Endothelial cell of umbilical vein (primary cell): ENCODE data around the gene PRKAA1. TPM values are rescaled to one million over a fixed set of nuclear protein-coding genes. Genes with fewer than 3 reads are reported as not detected.

Experiments
- BruUV-seq: library from RNA; stranded (reverse); fragments of 400-500 nt; replicated peaks from 2 replicates; lab custom pipeline; 2021; lab: Mats Ljungman, UMichigan
- CTCF ChIA-PET: fragments of 300-600, 350-600 bp; sonication (Branson Sonifier 250); formaldehyde crosslinking; loops from one replicate; lab custom pipeline; 2021; ENCODE audit warnings: antibody characterized with exemption, inconsistent platforms; lab: Charles Lee
- POLR2A ChIA-PET: fragments of 300-600, 350-600 bp; sonication (Branson Sonifier 250); formaldehyde crosslinking; loops from one replicate; lab custom pipeline; 2021; ENCODE audit warnings: antibody characterized with exemption, inconsistent platforms; lab: Charles Lee
- DNase-seq: peaks from one replicate; pipeline ENCODE4 v3.0.0-alpha.2; 2011; ENCODE audit warnings: low read depth, low spot score
- FAIRE-seq: peaks from 2 replicates; lab custom pipeline; 2011; peaks lifted over from hg19 to GRCh38; lab: Jason Lieb, UNC
- H2AFZ ChIP-seq: 2 replicates; pipeline ENCODE4 v1.6.0; 2012; ENCODE audit warnings: low read depth, low read length, control low read depth, inconsistent platforms
- H3K27ac ChIP-seq: 2 replicates; pipeline ENCODE4 v1.5.1; 2011; ENCODE audit warnings: low read depth, mild to moderate bottlenecking, control low read depth, low read length, moderate library complexity; ENCODE audit not compliant: insufficient read depth
- H3K27me3 ChIP-seq, 2 experiments: 2 replicates each; pipeline versions ENCODE4 v1.6.0 to v1.6.1; 2011; ENCODE audit warnings: low read length in 2 of 2, mixed read lengths in 1 of 2; ENCODE audit not compliant: control insufficient read depth in 2 of 2, insufficient read depth in 2 of 2
- H3K36me3 ChIP-seq, 2 experiments: 2 replicates in 1 of 2; 3 replicates in 1 of 2; pipeline ENCODE4 v1.5.1; 2011; ENCODE audit warnings: low read length in 2 of 2, mild to moderate bottlenecking in 1 of 2, moderate library complexity in 1 of 2; ENCODE audit not compliant: control insufficient read depth in 2 of 2, insufficient read depth in 2 of 2; ENCODE audit errors: extremely low read depth in 1 of 2
- H3K4me1 ChIP-seq: 3 replicates; pipeline ENCODE4 v1.5.1; 2011; ENCODE audit warnings: mild to moderate bottlenecking, low read length; ENCODE audit not compliant: control insufficient read depth, insufficient read depth; ENCODE audit errors: extremely low read depth
- H3K4me2 ChIP-seq: 2 replicates; pipeline ENCODE4 v1.6.1; 2011; ENCODE audit warnings: low read length, control low read depth, mixed read lengths; ENCODE audit not compliant: insufficient read depth
- H3K4me3 ChIP-seq, 3 experiments: fragments of 200-600 bp in 1 of 3; sonication (generic), shearing (Covaris generic) in 1 of 3; replicated peaks in 1 of 3; 2 replicates each; pipeline ENCODE4 v1.5.1; 2011 to 2016; ENCODE audit warnings: control low read depth in 3 of 3, low read length in 3 of 3, mild to moderate bottlenecking in 2 of 3, inconsistent platforms in 1 of 3, low read depth in 1 of 3, moderate library complexity in 1 of 3; ENCODE audit not compliant: insufficient read depth in 1 of 3
- H3K79me2 ChIP-seq: 2 replicates; pipeline ENCODE4 v1.6.0; 2012; ENCODE audit warnings: low read length, inconsistent platforms; ENCODE audit not compliant: control insufficient read depth, insufficient read depth
- H3K9ac ChIP-seq: replicated peaks from 2 replicates; pipeline ENCODE3; 2011; ENCODE audit warnings: low read length, control low read depth; ENCODE audit not compliant: insufficient read depth; ENCODE audit errors: extremely low read depth
- H3K9me1 ChIP-seq: replicated peaks from 3 replicates; pipeline ENCODE4 v1.6.0; 2011; ENCODE audit warnings: mild to moderate bottlenecking, low read length; ENCODE audit not compliant: control insufficient read depth, insufficient read depth; ENCODE audit errors: extremely low read depth
- H3K9me3 ChIP-seq: replicated peaks from 2 replicates; pipeline ENCODE4 v1.5.1; 2012; ENCODE audit warnings: low read length, inconsistent platforms; ENCODE audit not compliant: control insufficient read depth, insufficient read depth
- H4K20me1 ChIP-seq: replicated peaks from 2 replicates; pipeline ENCODE3; 2011; ENCODE audit warnings: mild to moderate bottlenecking, low read length; ENCODE audit not compliant: control insufficient read depth, insufficient read depth; ENCODE audit errors: extremely low read depth
- CTCF ChIP-seq, 2 donors: IDR thresholded peaks; 1 replicate in 1 of 2; 2 replicates in 1 of 2; pipeline ENCODE4 v1.5.1; 2011; ENCODE audit warnings: low read length in 2 of 2, mild to moderate bottlenecking in 2 of 2, moderate library complexity in 2 of 2, control low read depth in 1 of 2, inconsistent platforms in 1 of 2, low read depth in 1 of 2; ENCODE audit not compliant: insufficient read depth in 1 of 2; ENCODE audit errors: extremely low read depth in 1 of 2
- EZH2 ChIP-seq: IDR thresholded peaks from 2 replicates; pipeline ENCODE4 v1.6.1; 2012; ENCODE audit warnings: borderline replicate concordance, low read depth, mild to moderate bottlenecking, moderate library complexity, low read length, inconsistent platforms; ENCODE audit not compliant: severe bottlenecking
- FOS ChIP-seq: IDR thresholded peaks from 2 replicates; pipeline ENCODE4 v1.6.1; 2011; ENCODE audit warnings: mild to moderate bottlenecking, low read length, moderate library complexity, borderline replicate concordance; ENCODE audit not compliant: insufficient read depth
- GATA2 ChIP-seq: IDR thresholded peaks from 2 replicates; pipeline ENCODE4 v1.7.0; 2011; ENCODE audit warnings: low read depth, mild to moderate bottlenecking, moderate library complexity, mixed read lengths, low read length; ENCODE audit not compliant: insufficient read length, insufficient read depth
- JUN ChIP-seq: IDR thresholded peaks from 2 replicates; pipeline ENCODE4 v1.6.1; 2011; ENCODE audit warnings: borderline replicate concordance, low read depth; ENCODE audit not compliant: insufficient read length, insufficient read depth
- MYC ChIP-seq: IDR thresholded peaks from one replicate; pipeline ENCODE4 v1.6.1; 2011; ENCODE audit warnings: mild to moderate bottlenecking, low read depth, low read length
- POLR2A ChIP-seq: IDR thresholded peaks from 2 replicates; pipeline ENCODE4 v1.6.1; 2012; ENCODE audit warnings: low read depth, mild to moderate bottlenecking, control low read depth, low read length
- POLR2AphosphoS5 ChIP-seq: IDR thresholded peaks from 2 replicates; pipeline ENCODE4 v1.6.1; 2012; ENCODE audit warnings: low read depth, mild to moderate bottlenecking, control low read depth, low read length, moderate library complexity; ENCODE audit not compliant: insufficient read depth
- dilution Hi-C: fragments of 300-500 bp; cut with MboI; formaldehyde crosslinking; loops from one replicate; pipeline ENCODE4 v1.15.0; 2019; ENCODE audit warnings: low sequenced_read_pairs; ENCODE audit not compliant: extremely low pct_ligation_motif_present
- intact Hi-C: fragments of 100-400 bp; cut with micrococcal nuclease; formaldehyde crosslinking; loops from one replicate; pipeline ENCODE4 v1.10.0; 2022
- polyA plus RNA-seq, 4 experiments: library from polyadenylated mRNA; depleted of rRNA in 3 of 4; stranded (reverse) in 3 of 4; unstranded in 1 of 4; fragments of >200 nt; gene quantifications; 2 replicates each; pipeline versions ENCODE4 v1.2.1 to v1.2.3, GENCODE V29; 2011 to 2012; ENCODE audit warnings: missing spikeins in 1 of 4
- total RNA-seq: library from RNA; stranded (reverse); gene quantifications from 2 replicates; pipeline ENCODE4 v1.2.3, GENCODE V29; 2021
- TF ChIP-seq, protein P1 (sequence below): IDR thresholded peaks from 2 replicates; pipeline ENCODE4 v1.6.1; 2011; ENCODE audit not compliant: insufficient read depth, insufficient read length

The PRKAA1 gene
- total and polyA plus RNA-seq, 2 donors (not counting 3 experiments of a cell fraction or from before 2014, with no cell fraction given), result 37.0 to 83.5 TPM

- Histone ChIP-seq H3K36me3 (peaks cover 0 to 3% of the 10 kb centered on the region in 2 experiments), H2AFZ (no peak overlapping the region), H3K9me3 (no peaks in the 10 kb centered on the region), H4K20me1 (no peaks in the 10 kb centered on the region), H3K4me1 (peaks cover 17% of the 10 kb centered on the region), H3K79me2 (peaks cover 53% of the 10 kb centered on the region), H3K9me1 (no peaks in the 10 kb centered on the region), H3K27me3 (no peaks in the 10 kb centered on the region), H3K4me3 (no peak overlapping the region), H3K4me2 (no peak overlapping the region), H3K9ac (no peak overlapping the region), H3K27ac (no peak overlapping the region)
- no TSS peak for BruUV-seq
- TF ChIP-seq EZH2, result no peak
- TF ChIP-seq GATA2, result no peak
- no peak for TF ChIP-seq POLR2A
- TF ChIP-seq POLR2AphosphoS5, result no peak
- TF ChIP-seq JUN, result no peak
- TF ChIP-seq CTCF (IDR thresholded peaks at IDR 0.05; ENCODE audit: extremely low read depth in 1 of 2, insufficient read depth in 1 of 2, low read depth in 1 of 2, low read length in 2 of 2), result no peak
- TF ChIP-seq, protein P1, sequence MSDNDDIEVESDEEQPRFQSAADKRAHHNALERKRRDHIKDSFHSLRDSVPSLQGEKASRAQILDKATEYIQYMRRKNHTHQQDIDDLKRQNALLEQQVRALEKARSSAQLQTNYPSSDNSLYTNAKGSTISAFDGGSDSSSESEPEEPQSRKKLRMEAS, result no peak
- TF ChIP-seq FOS, result no peak
- no peak for TF ChIP-seq MYC
- intact Hi-C loops (no loop called here), dilution Hi-C loops (no loop called here)
- FAIRE-seq (no peak), DNase-seq (no peak)
- ChIA-PET CTCF (no interaction called here), POLR2A (no interaction called here)
These were observed 46.4 kb upstream of the PRKAA1 start for GRCh38 chr5:40844565-40844964.
